GM12878 (cell line): ENCODE measurements around the gene NRP1. TPM values are rescaled to one million over a fixed set of nuclear protein-coding genes. Genes with fewer than 3 reads are reported as not detected.

Experiments
- ATAC-seq: fragments of 200-7000 bp; cut with Tn5 transposase; 3 replicates; pipeline ENCODE4 v1.9.1; 2020; ENCODE audit warnings: mild to moderate bottlenecking, moderate library complexity
- BruUV-seq: library from RNA; stranded (reverse); fragments of 400-500 nt; replicated peaks from 2 replicates; lab custom pipeline; 2021; lab: Mats Ljungman, UMichigan
- CTCF ChIA-PET: fragments of 300-600 bp; sonication (Branson Sonifier 250); formaldehyde crosslinking; extraction: SDS; loops from one replicate; lab custom pipeline; 2021; ENCODE audit warnings: inconsistent platforms; lab: Yijun Ruan, JAX
- POLR2A ChIA-PET: fragments of 350-600 bp; formaldehyde crosslinking; extraction: SDS; loops from one replicate; lab custom pipeline; 2021; ENCODE audit warnings: inconsistent platforms; lab: Charles Lee
- RAD21 ChIA-PET: fragments of 300-600 bp; sonication (Branson Sonifier 250); formaldehyde crosslinking; loops from one replicate; lab custom pipeline; 2023; ENCODE audit warnings: antibody characterized with exemption; ENCODE audit not compliant: unreplicated experiment; lab: Charles Lee
- SMC1A ChIA-PET: fragments of 300-600 bp; sonication (Branson Sonifier 250); formaldehyde crosslinking; loops from one replicate; lab custom pipeline; 2023; ENCODE audit not compliant: unreplicated experiment, uncharacterized antibody; lab: Charles Lee
- DNase-seq: peaks from one replicate; pipeline ENCODE4 v3.0.0-alpha.2; 2011; ENCODE audit warnings: low read depth, low spot score
- FAIRE-seq: peaks from 3 replicates; lab custom pipeline; 2011; peaks lifted over from hg19 to GRCh38; lab: Jason Lieb, UNC
- H2AFZ ChIP-seq: 2 replicates; pipeline ENCODE4 v1.6.0; 2011; ENCODE audit warnings: low read depth, low read length, control low read depth; ENCODE audit not compliant: control insufficient read depth
- H3K27ac ChIP-seq: 2 replicates; pipeline ENCODE4 v1.5.1; 2011; ENCODE audit warnings: control low read depth; ENCODE audit not compliant: control insufficient read depth, insufficient read depth
- H3K27me3 ChIP-seq, 2 experiments: replicated peaks in 1 of 2; 2 replicates each; pipeline versions ENCODE4 v1.6.0 to v1.6.1; 2011; ENCODE audit warnings: low read length in 1 of 2; ENCODE audit not compliant: control insufficient read depth in 2 of 2, insufficient read depth in 2 of 2
- H3K36me3 ChIP-seq, 2 experiments: 2 replicates each; pipeline ENCODE4 v1.5.1; 2011; ENCODE audit warnings: low read length in 1 of 2; ENCODE audit not compliant: control insufficient read depth in 2 of 2, insufficient read depth in 2 of 2
- H3K4me1 ChIP-seq: 2 replicates; pipeline ENCODE4 v1.6.1; 2011; ENCODE audit warnings: mild to moderate bottlenecking, low read length, moderate library complexity, mixed read lengths; ENCODE audit not compliant: control insufficient read depth, insufficient read depth
- H3K4me2 ChIP-seq: 2 replicates; pipeline ENCODE4 v1.6.0; 2011; ENCODE audit warnings: control low read depth; ENCODE audit not compliant: control insufficient read depth, insufficient read depth
- H3K4me3 ChIP-seq: fragments of 200-600 bp; sonication (generic); 2 replicates; pipeline ENCODE4 v1.5.1; 2016
- H3K79me2 ChIP-seq: 2 replicates; pipeline ENCODE4 v1.6.0; 2011; ENCODE audit warnings: low read length; ENCODE audit not compliant: control insufficient read depth, insufficient read depth
- H3K9ac ChIP-seq: 2 replicates; pipeline ENCODE4 v1.8.0; 2011; ENCODE audit warnings: low read length, control low read depth, mixed read lengths; ENCODE audit not compliant: control insufficient read depth, insufficient read depth
- H3K9me3 ChIP-seq: replicated peaks from 3 replicates; pipeline ENCODE4 v1.5.1; 2011; ENCODE audit warnings: mild to moderate bottlenecking, low read length; ENCODE audit not compliant: control insufficient read depth, insufficient read depth
- H4K20me1 ChIP-seq: 2 replicates; pipeline ENCODE4 v1.6.0; 2011; ENCODE audit not compliant: control insufficient read depth, insufficient read depth
- ASH2L ChIP-seq: fragments of 300-600, 200-600 bp; sonication (generic); IDR thresholded peaks from 2 replicates; pipeline ENCODE4 v1.6.1; 2017; ENCODE audit warnings: low read depth, mild to moderate bottlenecking, borderline replicate concordance
- CHD2 ChIP-seq: IDR thresholded peaks from 2 replicates; pipeline ENCODE4 v1.6.1; 2011; ENCODE audit warnings: low read depth, low read length, improper control_type of control experiment, borderline replicate concordance
- EP300 ChIP-seq, 2 experiments: fragments of 150-350 bp in 1 of 2; IDR thresholded peaks; 2 replicates each; pipeline ENCODE4 v1.6.1; 2011 to 2012; ENCODE audit warnings: low read depth in 2 of 2, low read length in 2 of 2, borderline replicate concordance in 1 of 2, improper control_type of control experiment in 1 of 2, inconsistent platforms in 1 of 2; ENCODE audit not compliant: control insufficient read depth in 1 of 2
- EZH2 ChIP-seq: IDR thresholded peaks from 2 replicates; pipeline ENCODE4 v1.6.1; 2012; ENCODE audit warnings: low read depth, mild to moderate bottlenecking, control low read depth, inconsistent platforms, low read length, borderline replicate concordance; ENCODE audit not compliant: control insufficient read depth
- IKZF1 ChIP-seq: fragments of 450-650 bp; conservative IDR thresholded peaks from 2 replicates; pipeline ENCODE4 v1.6.1; 2017; ENCODE audit warnings: antibody characterized with exemption, mild to moderate bottlenecking
- MXI1 ChIP-seq: fragments of 150-350 bp; IDR thresholded peaks from 2 replicates; pipeline ENCODE4 v1.6.1; 2011; ENCODE audit warnings: low read depth, mild to moderate bottlenecking, inconsistent platforms, low read length, improper control_type of control experiment
- NR2C1 ChIP-seq: fragments of 450-650 bp; IDR thresholded peaks from 2 replicates; pipeline ENCODE4 v1.6.1; 2017; ENCODE audit warnings: antibody characterized with exemption, mild to moderate bottlenecking, moderate library complexity
- RELA ChIP-seq: fragments of 450-650 bp; IDR thresholded peaks from 2 replicates; pipeline ENCODE4 v1.8.0; 2014; ENCODE audit warnings: borderline replicate concordance; ENCODE audit not compliant: partially characterized antibody
- SMAD5 ChIP-seq: IDR thresholded peaks from 2 replicates; pipeline ENCODE4 v1.6.1; 2016; ENCODE audit warnings: antibody characterized with exemption, low read depth
- STAT1 ChIP-seq: fragments of 450-650 bp; conservative IDR thresholded peaks from 2 replicates; pipeline ENCODE4 v1.6.1; 2014; ENCODE audit warnings: antibody characterized with exemption, mild to moderate bottlenecking
- TARDBP ChIP-seq: IDR thresholded peaks from 2 replicates; pipeline ENCODE4 v1.6.1; 2016; ENCODE audit warnings: borderline replicate concordance
- TBL1XR1 ChIP-seq: IDR thresholded peaks from 2 replicates; pipeline ENCODE4 v1.6.1; 2012; ENCODE audit warnings: low read depth, low read length, improper control_type of control experiment
- TCF12 ChIP-seq: IDR thresholded peaks from 2 replicates; pipeline ENCODE4 v1.6.1; 2011; ENCODE audit warnings: low read depth, mild to moderate bottlenecking, low read length
- WGBS: methylation state at CpG from one replicate; pipeline ENCODE4 v1.1.6; 2016; ENCODE audit warnings: low lambda C conversion rate; ENCODE audit not compliant: insufficient replicate concordance, insufficient coverage; ENCODE audit errors: missing lambda C conversion rate; 5-methylcytosine and 5-hydroxymethylcytosine counted together
- in situ Hi-C: fragments of 300-500 bp; cut with MboI; formaldehyde crosslinking; loops from 9 replicates; pipeline ENCODE4 v1.14.3; 2018; ENCODE audit warnings: mixed read lengths
- intact Hi-C: fragments of 100-400 bp; cut with micrococcal nuclease; formaldehyde crosslinking; loops from one replicate; pipeline ENCODE4 v1.14.2; 2022; ENCODE audit not compliant: unreplicated experiment
- polyA plus RNA-seq, 11 experiments: library from polyadenylated mRNA; depleted of rRNA in 4 of 11; unstranded in 6 of 11; stranded (reverse) in 5 of 11; fragments of >200 nt; fragmentation: Nextera tagmentation in 4 of 11; fragmentation: Illumina TruSeq in 1 of 11; extraction: Ambion mirVana in 4 of 11; extraction: Trizol in 1 of 11; gene quantifications; 1 replicate in 1 of 11; 2 replicates in 10 of 11; pipeline versions ENCODE4 v1.2.1 to v1.2.3, GENCODE V29; 2011 to 2016; ENCODE audit warnings: inconsistent platforms in 2 of 11, missing spikeins in 2 of 11, low read depth in 1 of 11
- total RNA-seq, 4 experiments: library from RNA; depleted of rRNA in 3 of 4; stranded (reverse); fragments of >200 nt in 3 of 4; fragmentation: Illumina TruSeq in 1 of 4; extraction: Trizol in 1 of 4; gene quantifications; 2 replicates each; pipeline versions ENCODE4 v1.2.1 to v1.2.3, GENCODE V29; 2013 to 2021
- TF ChIP-seq, protein P1 (sequence below): IDR thresholded peaks from 2 replicates; pipeline ENCODE4 v1.6.1; 2011; ENCODE audit warnings: low read depth, mild to moderate bottlenecking, low read length, moderate library complexity, borderline replicate concordance; ENCODE audit errors: extremely low read depth
- TF ChIP-seq, protein P2 (sequence below): IDR thresholded peaks from 2 replicates; pipeline ENCODE4 v1.6.1; 2012; ENCODE audit warnings: low read depth, low read length, improper control_type of control experiment
- TF ChIP-seq, protein P3 (sequence below): IDR thresholded peaks from 2 replicates; pipeline ENCODE4 v1.6.1; 2012; ENCODE audit warnings: mild to moderate bottlenecking, low read depth, low read length

NRP1 gene
- total and polyA plus RNA-seq, 10 of the 15 experiments (the other 5 are each of a cell fraction or from before 2014, with no cell fraction given), result 0.11 to 12.1 (median 0.52) TPM

DNA sequence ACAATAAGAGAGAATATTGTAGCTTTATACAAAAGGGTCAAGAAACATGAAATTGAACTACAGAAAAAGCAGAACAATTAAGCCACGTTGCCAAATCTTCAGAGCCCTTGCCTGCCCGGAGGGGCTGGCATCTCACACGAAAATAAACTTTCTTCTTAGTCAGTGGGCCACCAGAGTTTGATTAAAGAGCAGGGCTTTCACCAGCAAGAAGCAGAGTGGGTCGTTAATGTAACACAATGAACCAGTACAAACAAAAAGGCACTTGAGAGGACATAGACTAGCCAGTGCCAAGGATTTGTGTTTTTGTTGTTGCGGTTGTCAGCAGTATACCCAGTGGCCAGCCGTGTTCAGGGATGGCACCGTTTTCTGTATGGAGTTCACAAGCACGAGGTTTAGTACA is 155.4 kb downstream of the NRP1 start:
- POLR2A ChIA-PET, result no interaction called here
- Histone ChIP-seq H3K9ac (no peak overlapping the region), H4K20me1 (no peaks in the 10 kb centered on the region), H3K79me2 (no peaks in the 10 kb centered on the region), H2AFZ (no peak overlapping the region), H3K27ac (no peak overlapping the region), H3K4me3 (no peak overlapping the region), H3K4me2 (no peak overlapping the region), H3K9me3 (no peaks in the 10 kb centered on the region), H3K27me3 (no peaks in the 10 kb centered on the region; a peak in 1 of 4 replicates), H3K4me1 (no peaks in the 10 kb centered on the region)
- SMC1A ChIA-PET, result no interaction called here
- RAD21 ChIA-PET, result no interaction called here
- 27% methylated on average over 8 of the region's 8 CpGs for WGBS
- no TSS peak for BruUV-seq
- CTCF ChIA-PET, result no interaction called here
- DNase-seq, result no peak
- in situ Hi-C loops, result loop anchor here (25.0 kb wide), 1 partner anchor 1458 kb away; no protein-coding TSS in a partner anchor
- no peak for ATAC-seq
- intact Hi-C loops, result no loop called here
- no peak for TF ChIP-seq SMAD5
- no peak for TF ChIP-seq IKZF1
- TF ChIP-seq, protein P1, sequence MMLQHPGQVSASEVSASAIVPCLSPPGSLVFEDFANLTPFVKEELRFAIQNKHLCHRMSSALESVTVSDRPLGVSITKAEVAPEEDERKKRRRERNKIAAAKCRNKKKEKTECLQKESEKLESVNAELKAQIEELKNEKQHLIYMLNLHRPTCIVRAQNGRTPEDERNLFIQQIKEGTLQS, result no peak
- no peak for TF ChIP-seq ASH2L
- TF ChIP-seq, protein P2, sequence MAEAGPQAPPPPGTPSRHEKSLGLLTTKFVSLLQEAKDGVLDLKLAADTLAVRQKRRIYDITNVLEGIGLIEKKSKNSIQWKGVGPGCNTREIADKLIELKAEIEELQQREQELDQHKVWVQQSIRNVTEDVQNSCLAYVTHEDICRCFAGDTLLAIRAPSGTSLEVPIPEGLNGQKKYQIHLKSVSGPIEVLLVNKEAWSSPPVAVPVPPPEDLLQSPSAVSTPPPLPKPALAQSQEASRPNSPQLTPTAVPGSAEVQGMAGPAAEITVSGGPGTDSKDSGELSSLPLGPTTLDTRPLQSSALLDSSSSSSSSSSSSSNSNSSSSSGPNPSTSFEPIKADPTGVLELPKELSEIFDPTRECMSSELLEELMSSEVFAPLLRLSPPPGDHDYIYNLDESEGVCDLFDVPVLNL, result no peak
- no peak for TF ChIP-seq MXI1
- TF ChIP-seq CHD2, result no peak
- no peak for TF ChIP-seq STAT1
- TF ChIP-seq TARDBP, result no peak
- no peak for TF ChIP-seq RELA
- TF ChIP-seq, protein P3, sequence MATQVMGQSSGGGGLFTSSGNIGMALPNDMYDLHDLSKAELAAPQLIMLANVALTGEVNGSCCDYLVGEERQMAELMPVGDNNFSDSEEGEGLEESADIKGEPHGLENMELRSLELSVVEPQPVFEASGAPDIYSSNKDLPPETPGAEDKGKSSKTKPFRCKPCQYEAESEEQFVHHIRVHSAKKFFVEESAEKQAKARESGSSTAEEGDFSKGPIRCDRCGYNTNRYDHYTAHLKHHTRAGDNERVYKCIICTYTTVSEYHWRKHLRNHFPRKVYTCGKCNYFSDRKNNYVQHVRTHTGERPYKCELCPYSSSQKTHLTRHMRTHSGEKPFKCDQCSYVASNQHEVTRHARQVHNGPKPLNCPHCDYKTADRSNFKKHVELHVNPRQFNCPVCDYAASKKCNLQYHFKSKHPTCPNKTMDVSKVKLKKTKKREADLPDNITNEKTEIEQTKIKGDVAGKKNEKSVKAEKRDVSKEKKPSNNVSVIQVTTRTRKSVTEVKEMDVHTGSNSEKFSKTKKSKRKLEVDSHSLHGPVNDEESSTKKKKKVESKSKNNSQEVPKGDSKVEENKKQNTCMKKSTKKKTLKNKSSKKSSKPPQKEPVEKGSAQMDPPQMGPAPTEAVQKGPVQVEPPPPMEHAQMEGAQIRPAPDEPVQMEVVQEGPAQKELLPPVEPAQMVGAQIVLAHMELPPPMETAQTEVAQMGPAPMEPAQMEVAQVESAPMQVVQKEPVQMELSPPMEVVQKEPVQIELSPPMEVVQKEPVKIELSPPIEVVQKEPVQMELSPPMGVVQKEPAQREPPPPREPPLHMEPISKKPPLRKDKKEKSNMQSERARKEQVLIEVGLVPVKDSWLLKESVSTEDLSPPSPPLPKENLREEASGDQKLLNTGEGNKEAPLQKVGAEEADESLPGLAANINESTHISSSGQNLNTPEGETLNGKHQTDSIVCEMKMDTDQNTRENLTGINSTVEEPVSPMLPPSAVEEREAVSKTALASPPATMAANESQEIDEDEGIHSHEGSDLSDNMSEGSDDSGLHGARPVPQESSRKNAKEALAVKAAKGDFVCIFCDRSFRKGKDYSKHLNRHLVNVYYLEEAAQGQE, result no peak
- TF ChIP-seq NR2C1, result no peak
- no peak for TF ChIP-seq EZH2
- TF ChIP-seq TCF12, result no peak
- no peak for TF ChIP-seq EP300 (IDR thresholded peaks at IDR 0.05; ENCODE audit: borderline replicate concordance in 1 of 2, control insufficient read depth in 1 of 2, low read depth in 2 of 2, low read length in 2 of 2)
- TF ChIP-seq TBL1XR1, result no peak
- TF ChIP-seq, all 136 proteins: peak for 0
- no peaks in the 10 kb centered on the region for H3K36me3 ChIP-seq
- no peak for FAIRE-seq
